SH-SY5Y (cell line): Measurements from ENCODE around the gene ZDHHC4.

Experiments
- GATA2 ChIP-seq: IDR thresholded peaks from 2 replicates; pipeline ENCODE4 v1.6.1; 2011; ENCODE audit warnings: mild to moderate bottlenecking, low read depth, low read length
- GATA3 ChIP-seq: IDR thresholded peaks from 2 replicates; pipeline ENCODE4 v1.6.1; 2011; ENCODE audit warnings: low read depth, mild to moderate bottlenecking, low read length, moderate library complexity

DNA sequence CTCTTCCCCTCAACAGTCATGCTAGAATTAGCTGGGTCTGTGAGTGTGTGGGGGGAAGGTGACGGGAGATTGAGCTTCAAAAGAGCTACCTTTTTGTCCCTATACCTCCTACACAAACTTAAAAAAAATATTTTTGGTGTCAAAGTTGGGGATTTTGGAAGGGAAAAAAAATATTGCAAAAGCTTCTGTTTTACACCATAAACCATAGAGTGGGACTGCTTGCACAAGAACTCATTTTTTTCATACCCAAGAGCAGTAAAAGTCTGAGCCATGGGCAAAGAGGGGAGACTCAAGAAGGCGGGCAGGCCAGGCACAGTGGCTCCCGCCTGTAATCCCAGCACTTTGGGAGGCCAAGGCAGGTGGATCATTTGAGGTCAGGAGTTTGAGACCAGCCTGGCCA, 9.4 kb upstream of the ZDHHC4 start:
- no peak for TF ChIP-seq GATA2
- no peak for TF ChIP-seq GATA3
